ENCODE measurements around the gene AJAP1. TPM values are rescaled to one million over a fixed set of nuclear protein-coding genes. Genes with fewer than 3 reads are reported as not detected.
"Not testable (repeated sequence)": the region's sequence is repeated elsewhere in the genome, so short reads cannot be mapped to it uniquely, and the experiment has no call there.

Gene AJAP1
- total and polyA plus RNA-seq, 9 donors = 0.37 to 1.3 (median 0.74) TPM

- WGBS (ENCODE audit: insufficient coverage) = 94% methylated on average over 15 of the region's 18 CpGs
- no peak for DNase-seq
- H3K27me3 ChIP-seq (ENCODE audit: control insufficient read depth, insufficient read depth, low read length) = no peaks in the 10 kb centered on the region
Measured at GRCh38 chr1:4616831-4617465, 37.5 kb upstream of the AJAP1 start.

GRCh38 chr1:4617506-4617905, 36.9 kb upstream of the AJAP1 start:
- Histone ChIP-seq H3K36me3 (ENCODE audit: control insufficient read depth, insufficient read depth, low read length) (no peaks in the 10 kb centered on the region), H3K27ac (ENCODE audit: low read length) (no peak overlapping the region), H3K4me3 (ENCODE audit: low read length) (no peak overlapping the region), H3K27me3 (ENCODE audit: control insufficient read depth, insufficient read depth, low read length) (no peaks in the 10 kb centered on the region), H3K4me1 (ENCODE audit: control insufficient read depth, insufficient read depth, low read length) (no peaks in the 10 kb centered on the region), H3K9me3 (replicated peaks; ENCODE audit: control insufficient read depth, low read depth, low read length) (no peaks in the 10 kb centered on the region)
- 83% methylated on average over 5 of the region's 6 CpGs for WGBS (ENCODE audit: insufficient coverage)
- DNase-seq = no peak

More at GRCh38 chr1:4616831-4617465, 37.5 kb upstream of the AJAP1 start:
- Histone ChIP-seq H3K4me3 (ENCODE audit: low read length) (no peak overlapping the region), H3K36me3 (ENCODE audit: control insufficient read depth, insufficient read depth, low read length) (no peaks in the 10 kb centered on the region), H3K27ac (ENCODE audit: low read length) (no peak overlapping the region), H3K4me1 (ENCODE audit: control insufficient read depth, insufficient read depth, low read length) (no peaks in the 10 kb centered on the region), H3K9me3 (replicated peaks; ENCODE audit: control insufficient read depth, low read depth, low read length) (no peaks in the 10 kb centered on the region)

- H3K27ac ChIP-seq (ENCODE audit: low read length); H3K4me3 ChIP-seq (ENCODE audit: low read length); H3K9me3 ChIP-seq (replicated peaks; ENCODE audit: control insufficient read depth, low read depth, low read length); H3K27me3 ChIP-seq (ENCODE audit: control insufficient read depth, insufficient read depth, low read length); DNase-seq; H3K4me1 ChIP-seq (ENCODE audit: control insufficient read depth, insufficient read depth, low read length); H3K36me3 ChIP-seq (ENCODE audit: control insufficient read depth, insufficient read depth, low read length): not testable (repeated sequence)
- no CpG with 5 or more reads among the region's 3 CpGs for WGBS (ENCODE audit: insufficient coverage)
Measured at GRCh38 chr1:4618827-4619226, 35.6 kb upstream of the AJAP1 start.

- Histone ChIP-seq H3K27me3 (ENCODE audit: control insufficient read depth, insufficient read depth, low read length) (peaks cover 3% of the 10 kb centered on the region), H3K4me1 (ENCODE audit: control insufficient read depth, insufficient read depth, low read length) (no peaks in the 10 kb centered on the region), H3K36me3 (ENCODE audit: control insufficient read depth, insufficient read depth, low read length) (no peaks in the 10 kb centered on the region), H3K27ac (ENCODE audit: low read length) (no peak overlapping the region), H3K4me3 (ENCODE audit: low read length) (no peak overlapping the region), H3K9me3 (replicated peaks; ENCODE audit: control insufficient read depth, low read depth, low read length) (no peaks in the 10 kb centered on the region)
- 51% methylated on average over 3 of the region's 5 CpGs for WGBS (ENCODE audit: insufficient coverage)
- DNase-seq = no peak
Measured at GRCh38 chr1:4621646-4622045, 32.8 kb upstream of the AJAP1 start.

GRCh38 chr1:4622821-4623220, 31.6 kb upstream of the AJAP1 start:
- peaks cover 5% of the 10 kb centered on the region for H3K27me3 ChIP-seq (ENCODE audit: control insufficient read depth, insufficient read depth, low read length)
- no peak for DNase-seq
- 81% methylated on average over 10 of the region's 10 CpGs for WGBS (ENCODE audit: insufficient coverage)
- H3K9me3 ChIP-seq (replicated peaks; ENCODE audit: control insufficient read depth, low read depth, low read length) = no peaks in the 10 kb centered on the region
- no peaks in the 10 kb centered on the region for H3K36me3 ChIP-seq (ENCODE audit: control insufficient read depth, insufficient read depth, low read length)
- no peak overlapping the region for H3K27ac ChIP-seq (ENCODE audit: low read length)
- H3K4me1 ChIP-seq (ENCODE audit: control insufficient read depth, insufficient read depth, low read length) = peaks cover 3% of the 10 kb centered on the region
- no peak overlapping the region for H3K4me3 ChIP-seq (ENCODE audit: low read length)

- WGBS (ENCODE audit: insufficient coverage) = 70% methylated on average over 7 of the region's 10 CpGs
- H3K27me3 ChIP-seq (ENCODE audit: control insufficient read depth, insufficient read depth, low read length) = peaks cover 6% of the 10 kb centered on the region
- DNase-seq = no peak
- H3K4me3 ChIP-seq (ENCODE audit: low read length) = no peak overlapping the region
- no peak overlapping the region for H3K27ac ChIP-seq (ENCODE audit: low read length)
- peaks cover 3% of the 10 kb centered on the region for H3K4me1 ChIP-seq (ENCODE audit: control insufficient read depth, insufficient read depth, low read length)
- no peaks in the 10 kb centered on the region for H3K36me3 ChIP-seq (ENCODE audit: control insufficient read depth, insufficient read depth, low read length)
- no peaks in the 10 kb centered on the region for H3K9me3 ChIP-seq (replicated peaks; ENCODE audit: control insufficient read depth, low read depth, low read length)
Measured at GRCh38 chr1:4624141-4624715, 30.2 kb upstream of the AJAP1 start.

GRCh38 chr1:4624801-4625200, 29.6 kb upstream of the AJAP1 start:
- H3K9me3 ChIP-seq (replicated peaks; ENCODE audit: control insufficient read depth, low read depth, low read length) = no peaks in the 10 kb centered on the region
- no peak overlapping the region for H3K27ac ChIP-seq (ENCODE audit: low read length)
- peaks cover 6% of the 10 kb centered on the region for H3K27me3 ChIP-seq (ENCODE audit: control insufficient read depth, insufficient read depth, low read length)
- no peak for DNase-seq
- H3K4me3 ChIP-seq (ENCODE audit: low read length) = no peak overlapping the region
- WGBS (ENCODE audit: insufficient coverage) = 58% methylated on average over 4 of the region's 9 CpGs
- peaks cover 3% of the 10 kb centered on the region for H3K4me1 ChIP-seq (ENCODE audit: control insufficient read depth, insufficient read depth, low read length)
- H3K36me3 ChIP-seq (ENCODE audit: control insufficient read depth, insufficient read depth, low read length) = no peaks in the 10 kb centered on the region

GRCh38 chr1:4626061-4626460, 28.3 kb upstream of the AJAP1 start:
- no peak overlapping the region for H3K4me3 ChIP-seq (ENCODE audit: low read length)
- H3K36me3 ChIP-seq (ENCODE audit: control insufficient read depth, insufficient read depth, low read length) = no peaks in the 10 kb centered on the region
- H3K9me3 ChIP-seq (replicated peaks; ENCODE audit: control insufficient read depth, low read depth, low read length) = no peaks in the 10 kb centered on the region
- peaks cover 6% of the 10 kb centered on the region for H3K27me3 ChIP-seq (ENCODE audit: control insufficient read depth, insufficient read depth, low read length)
- no peak for DNase-seq
- H3K27ac ChIP-seq (ENCODE audit: low read length) = no peak overlapping the region
- H3K4me1 ChIP-seq (ENCODE audit: control insufficient read depth, insufficient read depth, low read length) = peaks cover 3% of the 10 kb centered on the region
- WGBS (ENCODE audit: insufficient coverage) = 81% methylated on average over 13 of the region's 13 CpGs

- Histone ChIP-seq H3K4me3 (ENCODE audit: low read length) (no peak overlapping the region), H3K36me3 (ENCODE audit: control insufficient read depth, insufficient read depth, low read length) (no peaks in the 10 kb centered on the region), H3K27me3 (ENCODE audit: control insufficient read depth, insufficient read depth, low read length) (peaks cover 6% of the 10 kb centered on the region), H3K27ac (ENCODE audit: low read length) (no peak overlapping the region), H3K9me3 (replicated peaks; ENCODE audit: control insufficient read depth, low read depth, low read length) (no peaks in the 10 kb centered on the region), H3K4me1 (ENCODE audit: control insufficient read depth, insufficient read depth, low read length) (peaks cover 3% of the 10 kb centered on the region)
- WGBS (ENCODE audit: insufficient coverage) = 83% methylated on average over 3 of the region's 9 CpGs
- peak; percentile 40 for DNase-seq
Measured at GRCh38 chr1:4626560-4627319, 27.7 kb upstream of the AJAP1 start.

GRCh38 chr1:4627353-4627752, 27.1 kb upstream of the AJAP1 start:
- Histone ChIP-seq H3K36me3 (ENCODE audit: control insufficient read depth, insufficient read depth, low read length) (no peaks in the 10 kb centered on the region), H3K27me3 (ENCODE audit: control insufficient read depth, insufficient read depth, low read length) (peaks cover 6% of the 10 kb centered on the region), H3K4me1 (ENCODE audit: control insufficient read depth, insufficient read depth, low read length) (peaks cover 3% of the 10 kb centered on the region), H3K9me3 (replicated peaks; ENCODE audit: control insufficient read depth, low read depth, low read length) (no peaks in the 10 kb centered on the region), H3K27ac (ENCODE audit: low read length) (no peak overlapping the region), H3K4me3 (ENCODE audit: low read length) (no peak overlapping the region)
- 73% methylated on average over 11 of the region's 12 CpGs for WGBS (ENCODE audit: insufficient coverage)
- DNase-seq = no peak
